Loucy (cell line): ENCODE data around the gene TMEM163.

Experiments used
- EZH2phosphoT487 ChIP-seq: fragments of 200-600 bp; IDR thresholded peaks from 2 replicates; pipeline ENCODE4 v1.6.1; 2018; ENCODE audit warnings: antibody characterized with exemption, mild to moderate bottlenecking, moderate library complexity, borderline replicate concordance
- TF ChIP-seq, protein P1 (sequence below): fragments of 200-600 bp; sonication (generic); conservative IDR thresholded peaks from 2 replicates; pipeline ENCODE4 v1.5.1; 2014; ENCODE audit warnings: mild to moderate bottlenecking, antibody characterized with exemption, low read length

DNA sequence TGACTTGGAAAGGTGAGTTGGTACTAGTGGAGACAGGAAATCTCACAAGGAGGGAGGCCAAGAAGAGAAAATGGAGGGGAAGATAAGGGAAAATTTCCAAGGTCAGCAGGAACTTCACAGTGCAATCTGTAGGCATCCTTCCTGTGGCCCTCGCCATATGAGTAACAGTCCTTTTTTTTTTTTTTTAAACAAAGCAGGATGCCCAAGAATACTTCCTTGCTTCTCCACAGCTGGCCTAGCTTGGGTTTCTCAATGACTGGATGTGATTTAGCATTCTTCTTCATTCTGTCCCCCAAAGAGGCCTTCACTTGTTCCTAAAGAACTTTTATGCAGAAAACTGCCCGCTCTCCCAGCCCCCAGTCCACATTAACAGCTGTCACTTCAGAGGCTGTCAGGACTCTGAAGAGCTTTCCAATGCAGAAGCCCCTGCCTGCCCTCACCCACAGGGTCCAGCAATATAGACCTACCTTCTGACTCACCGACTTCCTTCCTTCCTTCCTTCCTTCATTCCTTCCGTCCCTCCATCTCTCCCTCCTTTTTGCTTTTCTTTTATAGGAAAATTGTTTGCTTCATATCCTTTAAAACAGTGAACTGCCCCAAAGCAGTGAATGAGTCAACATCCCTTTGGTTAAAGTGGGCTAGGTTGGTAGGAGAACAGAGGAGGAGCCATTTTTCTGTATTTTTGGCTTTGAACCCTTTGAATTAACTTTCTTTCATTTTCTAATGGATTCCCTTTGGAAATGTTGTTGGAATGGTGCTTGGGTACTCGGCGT, 292.9 kb downstream of the TMEM163 start:
- no peak for TF ChIP-seq EZH2phosphoT487
- TF ChIP-seq, protein P1, sequence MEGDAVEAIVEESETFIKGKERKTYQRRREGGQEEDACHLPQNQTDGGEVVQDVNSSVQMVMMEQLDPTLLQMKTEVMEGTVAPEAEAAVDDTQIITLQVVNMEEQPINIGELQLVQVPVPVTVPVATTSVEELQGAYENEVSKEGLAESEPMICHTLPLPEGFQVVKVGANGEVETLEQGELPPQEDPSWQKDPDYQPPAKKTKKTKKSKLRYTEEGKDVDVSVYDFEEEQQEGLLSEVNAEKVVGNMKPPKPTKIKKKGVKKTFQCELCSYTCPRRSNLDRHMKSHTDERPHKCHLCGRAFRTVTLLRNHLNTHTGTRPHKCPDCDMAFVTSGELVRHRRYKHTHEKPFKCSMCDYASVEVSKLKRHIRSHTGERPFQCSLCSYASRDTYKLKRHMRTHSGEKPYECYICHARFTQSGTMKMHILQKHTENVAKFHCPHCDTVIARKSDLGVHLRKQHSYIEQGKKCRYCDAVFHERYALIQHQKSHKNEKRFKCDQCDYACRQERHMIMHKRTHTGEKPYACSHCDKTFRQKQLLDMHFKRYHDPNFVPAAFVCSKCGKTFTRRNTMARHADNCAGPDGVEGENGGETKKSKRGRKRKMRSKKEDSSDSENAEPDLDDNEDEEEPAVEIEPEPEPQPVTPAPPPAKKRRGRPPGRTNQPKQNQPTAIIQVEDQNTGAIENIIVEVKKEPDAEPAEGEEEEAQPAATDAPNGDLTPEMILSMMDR: no peak
